HG02840 (cell line): ENCODE results near the gene VPS13C.
A peak's percentile ranks its signal among the peaks of the same experiment; 100 is the strongest.
"Not testable (repeated sequence)": the region's sequence is repeated elsewhere in the genome, so short reads cannot be mapped to it uniquely, and the experiment has no call there.

Experiments used
- ATAC-seq: cut with Tn5 transposase; IDR thresholded peaks from one replicate; pipeline ENCODE4 v1.9.1; 2021; ENCODE audit warnings: mild to moderate bottlenecking, moderate library complexity, moderate number of reproducible peaks; ENCODE audit not compliant: unreplicated experiment, low FRiP score

The VPS13C gene

GRCh38 chr15:62047282-62047827 lies 12.9 kb downstream of the VPS13C start:
- ATAC-seq, result no peak

- peak; percentile 70 for ATAC-seq
Measured at GRCh38 chr15:62046078-62046743, 14.0 kb downstream of the VPS13C start.

GRCh38 chr15:62035256-62035924 lies 24.9 kb downstream of the VPS13C start:
- ATAC-seq, result no peak

- no peak for ATAC-seq
Measured at GRCh38 chr15:62027916-62028315, 32.3 kb downstream of the VPS13C start.

GRCh38 chr15:62027263-62027565 lies 33.0 kb downstream of the VPS13C start:
- ATAC-seq, result no peak

GRCh38 chr15:62026487-62027262 lies 33.6 kb downstream of the VPS13C start:
- ATAC-seq, result no peak

GRCh38 chr15:62021991-62022600 lies 38.2 kb downstream of the VPS13C start:
- ATAC-seq, result no peak

- no peak for ATAC-seq
Measured at GRCh38 chr15:62020576-62021160, 39.6 kb downstream of the VPS13C start.

- not testable (repeated sequence) for ATAC-seq
Measured at GRCh38 chr15:62005354-62005753, 54.9 kb downstream of the VPS13C start.

GRCh38 chr15:61997786-61998185 lies 62.5 kb downstream of the VPS13C start:
- ATAC-seq, result no peak

- no peak for ATAC-seq
Measured at GRCh38 chr15:61996056-61996635, 64.1 kb downstream of the VPS13C start.

- ATAC-seq, result no peak
Measured at GRCh38 chr15:61994216-61994615, 66.0 kb downstream of the VPS13C start.

GRCh38 chr15:61992518-61992917 lies 67.7 kb downstream of the VPS13C start:
- ATAC-seq, result no peak

- ATAC-seq, result no peak
Measured at GRCh38 chr15:61989667-61990066, 70.6 kb downstream of the VPS13C start.

GRCh38 chr15:61987824-61988223 lies 72.4 kb downstream of the VPS13C start:
- ATAC-seq, result no peak

- no peak for ATAC-seq
Measured at GRCh38 chr15:61983081-61983480, 77.2 kb downstream of the VPS13C start.

- no peak for ATAC-seq
Measured at GRCh38 chr15:61978225-61978624, 82.0 kb downstream of the VPS13C start.

- no peak for ATAC-seq
Measured at GRCh38 chr15:61974759-61975158, 85.5 kb downstream of the VPS13C start.

GRCh38 chr15:61974118-61974517 lies 86.1 kb downstream of the VPS13C start:
- ATAC-seq, result no peak

- ATAC-seq, result no peak
Measured at GRCh38 chr15:61951949-61952348, 108.3 kb downstream of the VPS13C start.
